GM19025 (cell line): ENCODE results near the gene TASOR2.
A peak's percentile ranks its signal among the peaks of the same experiment; 100 is the strongest.

Source experiments
- ATAC-seq: cut with Tn5 transposase; IDR thresholded peaks from one replicate; pipeline ENCODE4 v1.9.1; 2021; ENCODE audit warnings: mild to moderate bottlenecking, low read depth, moderate library complexity; ENCODE audit not compliant: unreplicated experiment

TASOR2 gene

GRCh38 chr10:5683065-5683464, 1.6 kb upstream of the TASOR2 start:
- no peak for ATAC-seq

DNA sequence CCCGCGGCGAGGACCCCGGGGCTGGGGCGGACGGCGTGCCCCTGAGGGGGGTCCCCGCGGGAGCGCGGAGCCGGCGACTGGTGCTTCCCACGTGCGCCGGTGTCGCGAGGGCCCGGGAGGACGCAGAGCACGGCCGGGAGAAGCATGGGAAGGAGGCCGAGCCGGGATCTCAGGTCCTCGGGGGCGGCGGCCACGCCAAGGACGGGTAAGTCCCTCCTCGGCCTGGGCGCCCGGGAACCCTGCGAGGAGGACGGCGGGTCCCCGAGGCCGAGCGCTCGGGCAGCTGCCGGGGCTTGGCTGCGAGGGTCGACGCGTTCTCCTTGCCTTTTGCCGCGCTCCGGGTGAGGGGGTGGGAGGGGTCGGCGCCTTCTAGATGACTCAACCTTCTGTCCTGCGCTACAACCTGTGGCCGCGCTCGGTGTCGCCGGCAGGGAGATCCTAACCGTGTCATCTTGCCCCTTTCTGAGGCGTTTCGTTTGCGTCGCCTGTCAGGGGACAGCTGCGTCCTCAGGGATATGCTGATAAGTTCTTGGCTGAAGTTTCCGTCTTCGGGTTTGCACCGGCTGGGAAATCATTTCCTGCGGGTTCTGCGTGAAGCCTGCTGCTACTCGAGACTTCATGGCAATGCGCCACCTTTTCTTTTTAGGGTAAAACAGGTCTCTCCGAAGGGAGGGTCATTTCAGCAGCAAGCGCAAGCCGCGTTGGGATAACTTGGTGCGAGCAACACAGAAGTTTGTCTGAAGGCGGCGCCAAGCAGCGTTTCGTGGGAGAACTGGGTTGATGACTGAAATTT, 529 bp downstream of the TASOR2 start:
- peak; percentile 34 for ATAC-seq

DNA sequence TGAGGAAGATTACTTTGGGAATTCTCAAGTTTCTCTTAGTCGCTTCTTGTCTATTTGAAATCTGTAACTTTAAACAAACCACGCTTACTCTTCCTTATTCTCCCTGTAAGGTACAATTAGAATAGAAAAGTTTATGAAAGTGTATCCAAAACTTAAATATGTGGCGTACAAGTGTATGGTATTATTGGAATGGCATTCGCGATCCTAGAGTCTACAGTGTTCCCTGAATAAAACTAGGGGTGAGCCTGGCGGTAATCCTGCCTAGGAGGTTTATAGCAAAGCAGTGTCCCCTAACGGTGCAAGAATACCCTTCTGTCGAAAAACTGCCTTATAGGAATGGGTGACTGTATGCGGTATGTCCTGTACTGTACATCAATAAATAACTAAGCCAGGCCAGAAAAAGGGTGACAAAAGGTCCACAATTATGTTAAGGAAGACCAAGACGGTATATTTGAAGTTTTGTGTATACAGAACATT, 1.2 kb downstream of the TASOR2 start:
- no peak for ATAC-seq

GRCh38 chr10:5688587-5688986, 3.9 kb downstream of the TASOR2 start:
- ATAC-seq, result no peak

DNA sequence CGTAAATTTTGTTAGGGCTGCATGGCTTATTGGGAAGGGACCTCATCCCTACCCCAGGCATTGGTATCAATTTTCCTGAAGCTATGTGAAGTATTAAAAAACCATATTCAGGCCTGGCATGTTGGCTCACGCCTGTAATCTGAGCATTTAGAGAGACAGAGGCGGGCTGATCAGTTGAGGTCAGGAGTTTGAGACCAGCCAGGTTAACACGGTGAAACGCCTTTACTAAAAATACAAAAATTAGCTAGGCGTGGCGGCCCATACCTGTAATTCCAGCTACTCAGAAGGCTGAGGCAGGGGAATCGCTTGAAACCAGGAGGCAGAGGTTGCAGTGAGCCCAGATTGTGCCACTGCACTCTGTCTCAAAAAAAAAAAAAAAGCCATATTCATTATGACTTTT, 7.1 kb downstream of the TASOR2 start:
- no peak for ATAC-seq

- ATAC-seq, result peak; percentile 85
Observed at GRCh38 chr10:5692461-5693358, 8.1 kb downstream of the TASOR2 start.

DNA sequence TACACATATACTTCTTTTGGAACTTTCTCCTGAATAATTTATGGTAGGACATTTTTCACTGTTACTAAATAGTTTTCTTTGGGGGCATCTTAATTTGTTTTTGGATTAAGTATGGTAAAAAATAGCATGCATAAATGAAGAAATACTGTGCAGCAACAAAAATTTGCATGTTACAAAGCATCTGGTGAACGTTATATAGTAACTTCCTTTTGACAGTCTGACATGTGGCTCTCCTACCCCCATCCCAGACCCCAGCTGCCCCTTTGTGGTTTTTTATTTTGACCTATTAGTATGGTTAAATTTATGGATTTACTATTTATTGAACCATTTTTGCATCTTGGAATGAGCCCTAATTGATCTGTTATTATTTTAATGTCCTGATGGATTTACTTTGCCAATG, 9.9 kb downstream of the TASOR2 start:
- no peak for ATAC-seq

DNA sequence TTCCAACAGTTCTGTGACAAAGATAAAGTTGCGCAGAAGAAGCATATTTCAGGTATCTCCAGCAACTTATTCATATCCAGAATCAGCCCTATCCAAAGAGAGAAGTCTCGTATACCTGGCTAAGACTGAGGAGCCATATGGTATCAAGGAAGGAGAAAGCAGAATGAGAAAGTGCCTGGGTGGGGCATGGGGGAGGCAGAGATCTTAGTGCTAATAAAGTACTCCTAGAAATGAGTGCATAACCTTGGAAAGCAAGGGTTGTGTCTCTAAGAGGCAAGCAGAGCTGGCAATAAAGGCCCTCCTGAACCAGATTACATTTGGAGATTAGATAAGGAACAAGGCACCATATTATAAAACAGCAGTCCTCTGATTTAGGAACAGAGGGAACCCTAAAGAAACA, 12.7 kb downstream of the TASOR2 start:
- ATAC-seq, result no peak

DNA sequence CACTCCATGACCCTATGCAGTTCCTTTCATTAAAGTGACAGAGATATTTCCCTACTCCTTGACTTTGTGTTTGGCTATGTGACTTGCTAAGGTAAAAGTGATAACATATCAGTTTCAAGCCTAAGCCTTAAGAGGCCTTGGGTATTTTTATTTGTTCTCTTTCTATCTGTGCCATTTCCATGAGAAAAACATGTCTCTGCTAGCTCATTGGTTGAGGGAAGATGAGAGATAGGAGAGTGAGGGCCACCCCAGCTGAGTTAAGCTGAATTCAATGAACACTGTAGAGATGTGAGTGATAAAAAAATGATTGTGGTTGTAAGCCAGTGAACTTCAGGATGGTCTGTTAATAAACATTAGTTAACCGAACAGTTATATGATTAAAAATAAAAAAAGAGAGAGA, 13.4 kb downstream of the TASOR2 start:
- no peak for ATAC-seq

- ATAC-seq, result no peak
Observed at GRCh38 chr10:5708356-5708755, 23.7 kb downstream of the TASOR2 start.

DNA sequence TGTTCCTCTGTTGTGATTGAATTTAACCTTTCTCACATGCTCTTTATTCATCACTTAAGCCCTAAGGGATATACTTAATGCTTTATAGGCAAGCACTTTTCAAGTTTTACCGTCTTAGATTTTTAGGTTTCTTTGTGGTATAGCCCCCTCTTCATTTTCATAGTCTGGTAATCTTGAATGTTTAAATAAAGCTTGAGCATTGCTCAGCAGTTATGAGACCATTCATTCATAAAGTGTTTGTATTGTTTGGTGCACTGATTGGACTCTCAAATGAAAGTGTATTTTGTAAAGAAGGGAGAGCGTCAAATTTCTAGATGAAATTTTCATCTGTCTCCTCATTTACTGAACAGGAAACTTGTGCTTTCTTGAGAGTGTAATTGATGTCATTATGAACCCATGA, 25.2 kb downstream of the TASOR2 start:
- no peak for ATAC-seq

GRCh38 chr10:5710859-5711258, 26.2 kb downstream of the TASOR2 start:
- no peak for ATAC-seq

DNA sequence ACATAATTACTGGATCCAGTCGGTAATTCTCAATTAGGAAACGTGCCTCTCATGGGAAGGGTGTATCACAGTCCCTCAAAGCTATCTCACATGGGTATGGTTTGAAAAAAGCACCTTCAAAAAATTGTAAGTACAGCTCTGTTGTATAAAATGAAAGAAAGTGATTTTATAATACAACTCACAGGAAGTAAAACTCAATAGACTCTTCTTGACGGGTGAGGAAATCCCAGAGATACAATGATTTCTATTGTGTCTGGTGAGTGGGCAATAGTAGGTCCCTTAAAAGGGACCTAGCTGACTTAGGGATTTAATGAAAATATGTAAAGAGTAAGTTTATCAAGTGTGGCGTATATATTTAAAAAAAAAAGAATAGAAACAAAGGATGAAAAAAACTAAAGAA, 27.0 kb downstream of the TASOR2 start:
- no peak for ATAC-seq

- ATAC-seq, result no peak
Observed at GRCh38 chr10:5719546-5719945, 34.9 kb downstream of the TASOR2 start.

DNA sequence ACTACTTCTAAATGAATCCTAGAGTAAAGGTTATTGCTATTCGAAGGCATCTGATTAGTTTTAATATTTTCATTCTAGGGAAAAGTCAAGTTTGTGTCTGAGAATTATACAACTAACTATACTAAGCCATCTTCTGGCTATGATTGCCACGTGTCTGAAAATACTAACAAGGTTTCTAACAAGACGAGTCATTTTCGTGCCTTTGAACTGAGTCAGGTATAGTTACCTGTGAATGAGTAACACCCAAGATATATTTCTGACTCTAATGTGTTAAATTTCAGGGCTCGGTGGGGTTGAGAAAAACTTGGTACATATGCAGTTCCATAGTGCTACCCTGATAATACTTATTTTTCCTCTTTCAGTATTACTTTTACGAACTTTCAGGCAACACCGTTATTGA, 35.5 kb downstream of the TASOR2 start:
- no peak for ATAC-seq

GRCh38 chr10:5723692-5724091, 39.1 kb downstream of the TASOR2 start:
- no peak for ATAC-seq

GRCh38 chr10:5730766-5731165, 46.1 kb downstream of the TASOR2 start:
- ATAC-seq, result no peak

GRCh38 chr10:5731559-5731958, 46.9 kb downstream of the TASOR2 start:
- no peak for ATAC-seq

DNA sequence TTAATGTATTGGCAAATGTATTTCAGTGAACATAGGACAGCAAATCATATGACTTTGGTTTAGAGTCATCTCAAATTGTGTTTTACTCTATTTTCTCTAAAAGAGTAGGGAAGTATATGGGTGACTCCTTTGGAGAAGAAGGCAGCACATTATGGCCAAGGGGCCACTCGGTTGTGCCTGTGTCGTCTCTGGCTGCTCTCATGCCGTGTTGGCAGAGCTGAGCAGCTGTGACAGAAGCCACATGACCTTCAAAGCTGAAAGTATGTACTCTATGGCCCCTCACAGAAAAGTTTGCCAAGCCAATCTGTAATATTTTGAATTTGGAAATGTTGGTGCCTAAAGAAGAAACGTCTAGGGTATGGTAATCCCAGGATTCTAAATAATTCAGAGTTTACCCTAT, 47.5 kb downstream of the TASOR2 start:
- no peak for ATAC-seq
